ENCODE data around the gene SSTR3.
"Not testable (repeated sequence)": the region's sequence is repeated elsewhere in the genome, so short reads cannot be mapped to it uniquely, and the experiment has no call there.

Gene SSTR3

GRCh38 chr22:37242395-37242918 lies 30.2 kb upstream of the SSTR3 start:
- DNase-seq (ENCODE audit: low spot score) = no peak

- no peak for DNase-seq (ENCODE audit: low spot score)
These were observed 29.3 kb upstream of the SSTR3 start for GRCh38 chr22:37241351-37242142.

GRCh38 chr22:37240941-37241320 lies 28.7 kb upstream of the SSTR3 start:
- DNase-seq (ENCODE audit: low spot score) = no peak

GRCh38 chr22:37240240-37240940 lies 28.1 kb upstream of the SSTR3 start:
- DNase-seq (ENCODE audit: low spot score) = no peak

GRCh38 chr22:37239336-37240239 lies 27.3 kb upstream of the SSTR3 start:
- no peak for DNase-seq (ENCODE audit: low spot score)

GRCh38 chr22:37237371-37238268 lies 25.3 kb upstream of the SSTR3 start:
- DNase-seq (ENCODE audit: low spot score) = no peak

GRCh38 chr22:37235897-37236607 lies 23.8 kb upstream of the SSTR3 start:
- no peak for DNase-seq (ENCODE audit: low spot score)

GRCh38 chr22:37234736-37235711 lies 22.7 kb upstream of the SSTR3 start:
- DNase-seq (ENCODE audit: low spot score) = no peak

GRCh38 chr22:37233751-37234631 lies 21.7 kb upstream of the SSTR3 start:
- DNase-seq (ENCODE audit: low spot score) = no peak

GRCh38 chr22:37233371-37233750 lies 21.1 kb upstream of the SSTR3 start:
- DNase-seq (ENCODE audit: low spot score) = not testable (repeated sequence)

- DNase-seq (ENCODE audit: low spot score) = no peak
These were observed 20.1 kb upstream of the SSTR3 start for GRCh38 chr22:37232140-37232998.

- no peak for DNase-seq (ENCODE audit: low spot score)
These were observed 19.3 kb upstream of the SSTR3 start for GRCh38 chr22:37231406-37232139.

GRCh38 chr22:37230673-37231405 lies 18.6 kb upstream of the SSTR3 start:
- no peak for DNase-seq (ENCODE audit: low spot score)

GRCh38 chr22:37229805-37230672 lies 17.8 kb upstream of the SSTR3 start:
- no peak for DNase-seq (ENCODE audit: low spot score)
